ENCODE data around the gene LHX3.

Gene LHX3

DNA sequence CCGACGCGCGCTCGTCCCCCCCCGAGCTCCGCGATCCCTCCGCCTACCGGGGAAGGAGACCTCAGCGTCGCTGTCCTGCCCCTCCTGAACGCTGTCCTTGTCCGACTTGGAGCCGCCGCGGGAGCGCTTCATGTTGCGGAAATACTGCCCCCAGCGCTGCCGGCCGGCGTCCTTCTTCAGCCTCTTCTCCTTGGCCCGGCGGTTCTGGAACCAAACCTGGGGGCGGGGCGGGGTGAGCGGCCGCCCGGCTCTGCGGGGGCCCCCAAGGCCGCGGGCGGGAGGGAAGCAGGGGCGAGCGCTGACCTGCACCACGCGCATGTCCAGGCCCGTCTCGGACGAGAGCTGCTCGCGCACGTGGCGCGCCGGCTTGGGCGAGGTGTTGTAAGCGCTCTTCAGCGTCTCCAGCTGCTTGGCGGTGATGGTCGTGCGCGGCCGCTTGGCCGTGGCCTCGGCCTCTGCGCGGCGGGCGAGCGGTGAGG, 6.3 kb downstream of the LHX3 start:
- Histone ChIP-seq H3K9me3 (ENCODE audit: control insufficient read depth, low read length) (no peaks in the 10 kb centered on the region), H3K9ac (no peak overlapping the region), H3K27me3 (ENCODE audit: control insufficient read depth, insufficient read depth, low read length) (peaks cover 7% of the 10 kb centered on the region), H3K79me2 (no peaks in the 10 kb centered on the region), H3K36me3 (ENCODE audit: control insufficient read depth, insufficient read depth, low read length) (no peaks in the 10 kb centered on the region), H3K27ac (no peak overlapping the region), H3K4me1 (no peaks in the 10 kb centered on the region), H3K4me3 (ENCODE audit: low read depth, low read length) (no peak overlapping the region), H3K4me2 (ENCODE audit: low read length) (no peak overlapping the region), H2AFZ (no peak overlapping the region)
- no peak for TF ChIP-seq CTCF (IDR thresholded peaks at IDR 0.05)

DNA sequence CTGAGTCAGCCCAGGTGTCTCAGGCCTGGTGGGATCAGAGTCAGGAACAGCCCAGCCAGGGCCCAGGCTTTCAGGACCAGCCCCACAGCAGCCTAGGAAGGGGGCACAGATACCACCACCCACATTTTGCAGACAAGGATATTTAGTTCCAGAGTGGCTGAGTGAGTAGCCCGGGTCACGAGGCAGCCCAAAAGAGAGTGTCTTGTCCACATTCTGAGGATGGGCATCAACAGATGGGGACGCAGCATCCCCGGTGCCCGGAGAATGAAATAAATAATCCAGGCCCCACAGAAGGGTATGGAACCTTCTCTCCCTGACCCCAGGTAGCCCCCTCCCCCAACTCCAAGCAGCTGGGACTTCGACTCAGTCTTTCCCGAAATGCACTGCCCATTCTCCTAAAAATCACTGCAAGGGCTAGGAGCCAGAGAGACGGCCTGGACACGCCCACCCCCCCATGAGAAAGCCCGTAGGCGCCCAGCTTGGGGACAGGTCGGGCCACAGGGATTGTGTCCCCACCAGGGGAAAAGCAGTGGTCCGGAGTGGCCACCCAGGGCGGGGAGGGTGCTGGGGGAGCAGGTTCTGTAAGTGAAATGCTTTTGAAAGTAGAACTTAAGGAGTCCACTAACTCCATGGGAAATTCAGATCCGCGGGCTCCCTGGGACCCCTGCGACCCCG, 6.9 kb downstream of the LHX3 start:
- Histone ChIP-seq H3K4me2 (ENCODE audit: low read length) (no peak overlapping the region), H3K4me3 (ENCODE audit: low read depth, low read length) (no peak overlapping the region), H3K27me3 (ENCODE audit: control insufficient read depth, insufficient read depth, low read length) (peaks cover 7% of the 10 kb centered on the region), H2AFZ (no peak overlapping the region), H3K36me3 (ENCODE audit: control insufficient read depth, insufficient read depth, low read length) (no peaks in the 10 kb centered on the region), H3K9me3 (ENCODE audit: control insufficient read depth, low read length) (no peaks in the 10 kb centered on the region), H3K4me1 (no peaks in the 10 kb centered on the region), H3K9ac (no peak overlapping the region), H3K27ac (no peak overlapping the region), H3K79me2 (no peaks in the 10 kb centered on the region)
- no peak for TF ChIP-seq CTCF (IDR thresholded peaks at IDR 0.05)

GRCh38 chr9:136197084-136197875, 7.6 kb downstream of the LHX3 start:
- Histone ChIP-seq H3K27me3 (ENCODE audit: control insufficient read depth, insufficient read depth, low read length) (peaks cover 3% of the 10 kb centered on the region), H3K9me3 (ENCODE audit: control insufficient read depth, low read length) (no peaks in the 10 kb centered on the region), H3K4me3 (ENCODE audit: low read depth, low read length) (no peak overlapping the region), H3K4me1 (no peaks in the 10 kb centered on the region), H2AFZ (no peak overlapping the region), H3K79me2 (no peaks in the 10 kb centered on the region), H3K36me3 (ENCODE audit: control insufficient read depth, insufficient read depth, low read length) (no peaks in the 10 kb centered on the region), H3K9ac (no peak overlapping the region), H3K27ac (no peak overlapping the region), H3K4me2 (ENCODE audit: low read length) (no peak overlapping the region)
- no peak for TF ChIP-seq CTCF (IDR thresholded peaks at IDR 0.05)

DNA sequence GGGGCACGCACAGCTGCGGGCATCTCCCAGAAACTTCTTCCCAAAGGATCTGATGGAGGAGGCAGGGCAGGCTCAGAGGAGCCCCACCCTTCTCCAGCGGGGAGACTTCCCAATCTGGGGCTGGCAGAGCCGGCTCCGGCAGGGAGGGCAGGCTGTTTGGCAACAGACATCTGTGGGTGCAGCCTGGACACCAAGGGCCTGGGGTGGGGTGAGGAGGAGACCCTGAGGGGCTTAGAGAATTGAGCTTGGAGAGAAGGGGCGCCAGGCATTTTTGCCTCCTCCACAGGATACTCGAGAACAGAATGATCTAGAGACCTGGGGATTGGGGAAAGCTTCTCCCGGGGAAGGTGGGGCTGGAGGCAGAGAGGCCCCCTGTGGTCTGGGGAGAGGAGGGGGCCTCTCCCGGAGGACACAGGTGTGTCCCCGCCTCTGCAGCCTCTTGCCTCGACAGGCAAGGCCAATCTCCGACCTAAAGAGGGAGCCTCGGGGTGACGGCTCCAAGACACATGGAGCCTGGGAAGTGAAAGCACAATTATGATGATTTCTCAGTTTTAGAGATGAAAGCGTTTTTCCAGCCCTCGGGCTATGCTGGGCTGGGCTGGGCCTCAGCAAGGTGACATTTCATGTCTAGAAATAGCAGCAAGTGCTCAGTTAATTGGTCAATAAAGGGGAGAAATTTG, 8.4 kb downstream of the LHX3 start:
- no peak for TF ChIP-seq CTCF (IDR thresholded peaks at IDR 0.05)
- no peak overlapping the region for H2AFZ ChIP-seq
- H3K4me2 ChIP-seq (ENCODE audit: low read length) = no peak overlapping the region
- no peak overlapping the region for H3K4me3 ChIP-seq (ENCODE audit: low read depth, low read length)
- no peaks in the 10 kb centered on the region for H3K9me3 ChIP-seq (ENCODE audit: control insufficient read depth, low read length)
- H3K27me3 ChIP-seq (ENCODE audit: control insufficient read depth, insufficient read depth, low read length) = peaks cover 2% of the 10 kb centered on the region
- H3K4me1 ChIP-seq = no peaks in the 10 kb centered on the region
- H3K36me3 ChIP-seq (ENCODE audit: control insufficient read depth, insufficient read depth, low read length) = no peaks in the 10 kb centered on the region
- H3K79me2 ChIP-seq = no peaks in the 10 kb centered on the region
- no peak overlapping the region for H3K9ac ChIP-seq
- H3K27ac ChIP-seq = no peak overlapping the region
